Measurements from ENCODE around the gene SYTL4. TPM values are rescaled to one million over a fixed set of nuclear protein-coding genes. Genes with fewer than 3 reads are reported as not detected.

The SYTL4 gene
- total RNA-seq, 1 experiment from 2014 or later, result 23.4 TPM

DNA sequence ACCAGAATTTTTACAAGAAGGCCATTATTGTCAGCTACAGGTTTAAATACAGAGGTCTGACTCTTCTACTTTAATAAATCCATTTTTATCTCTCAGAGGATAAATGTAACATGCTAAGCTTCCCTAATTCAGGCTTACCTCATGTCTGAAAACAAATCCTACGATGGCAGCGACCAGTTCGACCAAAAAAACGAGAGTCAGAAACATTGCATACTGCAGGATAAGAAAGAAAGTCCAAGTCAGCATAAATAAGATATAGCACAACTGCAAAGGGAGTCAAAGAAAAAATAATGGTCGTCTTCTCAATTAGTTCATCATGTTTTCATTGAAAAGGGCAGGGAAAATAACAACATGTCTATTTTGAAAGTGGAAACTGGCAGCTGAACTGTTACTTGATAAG is 96.9 kb downstream of the SYTL4 start:
- ChIA-PET CTCF (interaction anchor here (0.7 kb wide), 1 partner anchor 16 kb away, joined by 4 read pairs; no protein-coding TSS in a partner anchor), POLR2A (ENCODE audit: unreplicated experiment) (no interaction called here)
- no TSS peak for BruUV-seq (replicated peaks)

DNA sequence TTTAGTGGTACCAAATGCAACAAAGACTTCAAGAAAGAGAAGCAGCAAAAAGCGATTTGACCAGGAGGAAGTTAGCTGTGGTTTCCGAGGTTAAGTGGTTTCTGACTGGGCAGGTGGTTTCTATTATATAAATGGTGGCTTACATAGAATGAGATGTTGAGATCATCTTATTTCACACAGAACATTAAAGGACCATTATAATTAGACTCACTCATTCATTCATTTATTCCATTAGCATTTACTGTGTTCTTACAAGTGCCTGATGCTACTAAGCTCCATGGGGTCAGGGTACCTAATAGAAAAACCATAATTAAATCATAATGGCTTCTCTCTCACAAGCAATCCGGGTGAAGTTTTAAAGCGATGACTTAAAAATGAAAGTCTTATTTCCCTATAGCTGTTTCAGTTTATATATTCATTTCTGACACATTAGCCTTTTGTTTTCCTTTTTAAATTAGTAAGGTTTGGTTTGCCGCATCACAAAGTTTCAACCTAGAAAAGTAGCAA is 105.9 kb downstream of the SYTL4 start:
- Histone ChIP-seq H3K9me3 (ENCODE audit: insufficient read depth, low read depth) (no peaks in the 10 kb centered on the region), H3F3A (ENCODE audit: insufficient read depth, low read depth) (no peaks in the 10 kb centered on the region), H3K4me1 (replicated peaks; ENCODE audit: insufficient read depth) (no peaks in the 10 kb centered on the region), H3K79me2 (ENCODE audit: low read depth) (no peaks in the 10 kb centered on the region), H3K4me3 (no peak overlapping the region), H2AFZ (no peak overlapping the region), H3K27me3 (ENCODE audit: insufficient read depth, low read depth) (no peaks in the 10 kb centered on the region), H3K27ac (no peak overlapping the region), H3K36me3 (ENCODE audit: low read depth) (no peaks in the 10 kb centered on the region), H3K9me2 (ENCODE audit: insufficient read depth) (no peaks in the 10 kb centered on the region), H4K20me1 (ENCODE audit: insufficient read depth) (no peaks in the 10 kb centered on the region), H3K4me2 (no peak overlapping the region)
- BruUV-seq (replicated peaks), result no TSS peak
- TF ChIP-seq, protein P1, sequence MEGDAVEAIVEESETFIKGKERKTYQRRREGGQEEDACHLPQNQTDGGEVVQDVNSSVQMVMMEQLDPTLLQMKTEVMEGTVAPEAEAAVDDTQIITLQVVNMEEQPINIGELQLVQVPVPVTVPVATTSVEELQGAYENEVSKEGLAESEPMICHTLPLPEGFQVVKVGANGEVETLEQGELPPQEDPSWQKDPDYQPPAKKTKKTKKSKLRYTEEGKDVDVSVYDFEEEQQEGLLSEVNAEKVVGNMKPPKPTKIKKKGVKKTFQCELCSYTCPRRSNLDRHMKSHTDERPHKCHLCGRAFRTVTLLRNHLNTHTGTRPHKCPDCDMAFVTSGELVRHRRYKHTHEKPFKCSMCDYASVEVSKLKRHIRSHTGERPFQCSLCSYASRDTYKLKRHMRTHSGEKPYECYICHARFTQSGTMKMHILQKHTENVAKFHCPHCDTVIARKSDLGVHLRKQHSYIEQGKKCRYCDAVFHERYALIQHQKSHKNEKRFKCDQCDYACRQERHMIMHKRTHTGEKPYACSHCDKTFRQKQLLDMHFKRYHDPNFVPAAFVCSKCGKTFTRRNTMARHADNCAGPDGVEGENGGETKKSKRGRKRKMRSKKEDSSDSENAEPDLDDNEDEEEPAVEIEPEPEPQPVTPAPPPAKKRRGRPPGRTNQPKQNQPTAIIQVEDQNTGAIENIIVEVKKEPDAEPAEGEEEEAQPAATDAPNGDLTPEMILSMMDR (conservative IDR thresholded peaks at IDR 0.05), result no peak
- no peak for TF ChIP-seq EZH2 (IDR thresholded peaks at IDR 0.05; ENCODE audit: low read depth)
- POLR2A ChIA-PET (ENCODE audit: unreplicated experiment), result no interaction called here
- no peak for DNase-seq
- CTCF ChIA-PET, result no interaction called here
- intact Hi-C loops (cut with micrococcal nuclease; ENCODE audit: unreplicated experiment), result no loop called here

More for the DNA sequence above, 96.9 kb downstream of the SYTL4 start:
- no peak for TF ChIP-seq EZH2 (IDR thresholded peaks at IDR 0.05; ENCODE audit: low read depth)
- TF ChIP-seq, protein P1 (conservative IDR thresholded peaks at IDR 0.05), result no peak
- Histone ChIP-seq H3K36me3 (ENCODE audit: low read depth) (no peaks in the 10 kb centered on the region), H3K4me2 (peak overlapping the region; percentile 91), H3K79me2 (ENCODE audit: low read depth) (peaks cover 12% of the 10 kb centered on the region), H4K20me1 (ENCODE audit: insufficient read depth) (no peaks in the 10 kb centered on the region), H3K27ac (no peak overlapping the region), H2AFZ (no peak overlapping the region), H3K27me3 (ENCODE audit: insufficient read depth, low read depth) (no peaks in the 10 kb centered on the region), H3K4me3 (peak overlapping the region; percentile 83; the same call in 1 of the 2 replicates), H3F3A (ENCODE audit: insufficient read depth, low read depth) (no peaks in the 10 kb centered on the region), H3K9me3 (ENCODE audit: insufficient read depth, low read depth) (no peaks in the 10 kb centered on the region), H3K4me1 (replicated peaks; ENCODE audit: insufficient read depth) (peaks cover 18% of the 10 kb centered on the region), H3K9me2 (ENCODE audit: insufficient read depth) (no peaks in the 10 kb centered on the region)
- no peak for DNase-seq
- intact Hi-C loops (cut with micrococcal nuclease; ENCODE audit: unreplicated experiment), result no loop called here

Other genes with a start within 250 kb of the SYTL4 start
- gene TNMD, start 147.2 kb downstream of the SYTL4 start, total RNA-seq (2021), result not detected in 2 replicates
- gene TSPAN6, start 95.3 kb downstream of the SYTL4 start, total RNA-seq (2021), result 49.6 and 52.2 TPM in 2 replicates
- 65.9 and 77.8 TPM in 2 replicates for gene SRPX2, start 87.9 kb downstream of the SYTL4 start, total RNA-seq (2021)
- gene CSTF2, start 88.3 kb upstream of the SYTL4 start, total RNA-seq (2021), result 18.5 and 24.1 TPM in 2 replicates
- gene NOX1, start 142.2 kb upstream of the SYTL4 start, total RNA-seq (2021), result not detected in 2 replicates
- 1.2 and 1.4 TPM in 2 replicates for gene XKRX, start 196.8 kb upstream of the SYTL4 start, total RNA-seq (2021)
- gene ARL13A, start 237.6 kb upstream of the SYTL4 start, total RNA-seq (2021), result not detected in 2 replicates